GM12878 (cell line): ENCODE data around the gene STAT5A. TPM values are rescaled to one million over a fixed set of nuclear protein-coding genes. Genes with fewer than 3 reads are reported as not detected.
A peak's percentile ranks its signal among the peaks of the same experiment; 100 is the strongest.

ENCODE experiments used
- ATAC-seq: fragments of 200-7000 bp; cut with Tn5 transposase; 3 replicates; pipeline ENCODE4 v1.9.1; 2020; ENCODE audit warnings: mild to moderate bottlenecking, moderate library complexity
- BruUV-seq: library from RNA; stranded (reverse); fragments of 400-500 nt; replicated peaks from 2 replicates; lab custom pipeline; 2021; lab: Mats Ljungman, UMichigan
- CTCF ChIA-PET: fragments of 300-600 bp; sonication (Branson Sonifier 250); formaldehyde crosslinking; extraction: SDS; loops from one replicate; lab custom pipeline; 2021; ENCODE audit warnings: inconsistent platforms; lab: Yijun Ruan, JAX
- POLR2A ChIA-PET: fragments of 350-600 bp; formaldehyde crosslinking; extraction: SDS; loops from one replicate; lab custom pipeline; 2021; ENCODE audit warnings: inconsistent platforms; lab: Charles Lee
- RAD21 ChIA-PET: fragments of 300-600 bp; sonication (Branson Sonifier 250); formaldehyde crosslinking; loops from one replicate; lab custom pipeline; 2023; ENCODE audit warnings: antibody characterized with exemption; ENCODE audit not compliant: unreplicated experiment; lab: Charles Lee
- SMC1A ChIA-PET: fragments of 300-600 bp; sonication (Branson Sonifier 250); formaldehyde crosslinking; loops from one replicate; lab custom pipeline; 2023; ENCODE audit not compliant: unreplicated experiment, uncharacterized antibody; lab: Charles Lee
- DNase-seq: peaks from one replicate; pipeline ENCODE4 v3.0.0-alpha.2; 2011; ENCODE audit warnings: low read depth, low spot score
- FAIRE-seq: peaks from 3 replicates; lab custom pipeline; 2011; peaks lifted over from hg19 to GRCh38; lab: Jason Lieb, UNC
- H2AFZ ChIP-seq: 2 replicates; pipeline ENCODE4 v1.6.0; 2011; ENCODE audit warnings: low read depth, low read length, control low read depth; ENCODE audit not compliant: control insufficient read depth
- H3K27ac ChIP-seq: 2 replicates; pipeline ENCODE4 v1.5.1; 2011; ENCODE audit warnings: control low read depth; ENCODE audit not compliant: control insufficient read depth, insufficient read depth
- H3K27me3 ChIP-seq, 2 experiments: replicated peaks in 1 of 2; 2 replicates each; pipeline versions ENCODE4 v1.6.0 to v1.6.1; 2011; ENCODE audit warnings: low read length in 1 of 2; ENCODE audit not compliant: control insufficient read depth in 2 of 2, insufficient read depth in 2 of 2
- H3K36me3 ChIP-seq, 2 experiments: 2 replicates each; pipeline ENCODE4 v1.5.1; 2011; ENCODE audit warnings: low read length in 1 of 2; ENCODE audit not compliant: control insufficient read depth in 2 of 2, insufficient read depth in 2 of 2
- H3K4me1 ChIP-seq: 2 replicates; pipeline ENCODE4 v1.6.1; 2011; ENCODE audit warnings: mild to moderate bottlenecking, low read length, moderate library complexity, mixed read lengths; ENCODE audit not compliant: control insufficient read depth, insufficient read depth
- H3K4me2 ChIP-seq: 2 replicates; pipeline ENCODE4 v1.6.0; 2011; ENCODE audit warnings: control low read depth; ENCODE audit not compliant: control insufficient read depth, insufficient read depth
- H3K4me3 ChIP-seq: fragments of 200-600 bp; sonication (generic); 2 replicates; pipeline ENCODE4 v1.5.1; 2016
- H3K79me2 ChIP-seq: 2 replicates; pipeline ENCODE4 v1.6.0; 2011; ENCODE audit warnings: low read length; ENCODE audit not compliant: control insufficient read depth, insufficient read depth
- H3K9ac ChIP-seq: 2 replicates; pipeline ENCODE4 v1.8.0; 2011; ENCODE audit warnings: low read length, control low read depth, mixed read lengths; ENCODE audit not compliant: control insufficient read depth, insufficient read depth
- H3K9me3 ChIP-seq: replicated peaks from 3 replicates; pipeline ENCODE4 v1.5.1; 2011; ENCODE audit warnings: mild to moderate bottlenecking, low read length; ENCODE audit not compliant: control insufficient read depth, insufficient read depth
- H4K20me1 ChIP-seq: 2 replicates; pipeline ENCODE4 v1.6.0; 2011; ENCODE audit not compliant: control insufficient read depth, insufficient read depth
- BHLHE40 ChIP-seq, 2 experiments: fragments of 450-650 bp in 1 of 2; IDR thresholded peaks; 2 replicates each; pipeline ENCODE4 v1.6.1; 2011 to 2017; ENCODE audit warnings: low read depth in 2 of 2, borderline replicate concordance in 1 of 2, improper control_type of control experiment in 1 of 2, low read length in 1 of 2, mild to moderate bottlenecking in 1 of 2
- BRCA1 ChIP-seq: IDR thresholded peaks from 2 replicates; pipeline ENCODE4 v1.6.1; 2011; ENCODE audit warnings: low read depth, low read length, improper control_type of control experiment
- CEBPB ChIP-seq, 2 experiments: fragments of 150-350 bp in 1 of 2; IDR thresholded peaks; 2 replicates each; pipeline ENCODE4 v1.6.1; 2012 to 2014; ENCODE audit warnings: low read depth in 2 of 2, low read length in 2 of 2, borderline replicate concordance in 1 of 2, inconsistent platforms in 1 of 2
- ESRRA ChIP-seq: IDR thresholded peaks from 2 replicates; pipeline ENCODE4 v1.6.1; 2012; ENCODE audit warnings: mild to moderate bottlenecking, low read length, improper control_type of control experiment
- NFYB ChIP-seq: IDR thresholded peaks from 2 replicates; pipeline ENCODE4 v1.6.1; 2011; ENCODE audit warnings: low read depth, mild to moderate bottlenecking, low read length, improper control_type of control experiment, moderate library complexity; ENCODE audit not compliant: insufficient read depth
- PAX5 ChIP-seq: IDR thresholded peaks from 2 replicates; pipeline ENCODE4 v1.6.1; 2011; ENCODE audit warnings: low read depth, low read length, borderline replicate concordance
- RAD51 ChIP-seq: fragments of 450-650 bp; IDR thresholded peaks from 2 replicates; pipeline ENCODE4 v1.6.1; 2016; ENCODE audit warnings: moderate library complexity, mild to moderate bottlenecking, inconsistent platforms
- RCOR1 ChIP-seq: conservative IDR thresholded peaks from 2 replicates; pipeline ENCODE4 v1.6.1; 2012; ENCODE audit warnings: low read depth, low read length, improper control_type of control experiment
- SUPT20H ChIP-seq: IDR thresholded peaks from 2 replicates; pipeline ENCODE4 v1.6.1; 2011; ENCODE audit warnings: low read depth, mild to moderate bottlenecking, low read length, moderate library complexity, borderline replicate concordance; ENCODE audit not compliant: control insufficient read depth
- WRNIP1 ChIP-seq: IDR thresholded peaks from 2 replicates; pipeline ENCODE4 v1.6.1; 2011; ENCODE audit warnings: low read depth, low read length, improper control_type of control experiment, borderline replicate concordance
- YY1 ChIP-seq: IDR thresholded peaks from 2 replicates; pipeline ENCODE4 v1.6.1; 2011; ENCODE audit warnings: low read depth, mild to moderate bottlenecking, low read length
- ZNF24 ChIP-seq: fragments of 450-650 bp; IDR thresholded peaks from 2 replicates; pipeline ENCODE4 v1.6.1; 2017; ENCODE audit warnings: antibody characterized with exemption, mild to moderate bottlenecking
- ZNF622 ChIP-seq: fragments of 450-650 bp; IDR thresholded peaks from 2 replicates; pipeline ENCODE4 v1.6.1; 2017; ENCODE audit warnings: mild to moderate bottlenecking, inconsistent platforms
- WGBS: methylation state at CpG from one replicate; pipeline ENCODE4 v1.1.6; 2016; ENCODE audit warnings: low lambda C conversion rate; ENCODE audit not compliant: insufficient replicate concordance, insufficient coverage; ENCODE audit errors: missing lambda C conversion rate; 5-methylcytosine and 5-hydroxymethylcytosine counted together
- in situ Hi-C: fragments of 300-500 bp; cut with MboI; formaldehyde crosslinking; loops from 9 replicates; pipeline ENCODE4 v1.14.3; 2018; ENCODE audit warnings: mixed read lengths
- intact Hi-C: fragments of 100-400 bp; cut with micrococcal nuclease; formaldehyde crosslinking; loops from one replicate; pipeline ENCODE4 v1.14.2; 2022; ENCODE audit not compliant: unreplicated experiment
- polyA plus RNA-seq, 11 experiments: library from polyadenylated mRNA; depleted of rRNA in 4 of 11; unstranded in 6 of 11; stranded (reverse) in 5 of 11; fragments of >200 nt; fragmentation: Nextera tagmentation in 4 of 11; fragmentation: Illumina TruSeq in 1 of 11; extraction: Ambion mirVana in 4 of 11; extraction: Trizol in 1 of 11; gene quantifications; 1 replicate in 1 of 11; 2 replicates in 10 of 11; pipeline versions ENCODE4 v1.2.1 to v1.2.3, GENCODE V29; 2011 to 2016; ENCODE audit warnings: inconsistent platforms in 2 of 11, missing spikeins in 2 of 11, low read depth in 1 of 11
- total RNA-seq, 4 experiments: library from RNA; depleted of rRNA in 3 of 4; stranded (reverse); fragments of >200 nt in 3 of 4; fragmentation: Illumina TruSeq in 1 of 4; extraction: Trizol in 1 of 4; gene quantifications; 2 replicates each; pipeline versions ENCODE4 v1.2.1 to v1.2.3, GENCODE V29; 2013 to 2021
- TF ChIP-seq, protein P1 (sequence below): IDR thresholded peaks from 2 replicates; pipeline ENCODE4 v1.6.1; 2011; ENCODE audit warnings: low read depth, mild to moderate bottlenecking, low read length, moderate library complexity, borderline replicate concordance; ENCODE audit errors: extremely low read depth
- TF ChIP-seq, protein P2 (sequence below): fragments of 150-350 bp; IDR thresholded peaks from 2 replicates; pipeline ENCODE4 v1.6.1; 2016; ENCODE audit warnings: low read depth, low read length
- TF ChIP-seq, protein P3 (sequence below): IDR thresholded peaks from 2 replicates; pipeline ENCODE4 v1.6.1; 2012; ENCODE audit warnings: low read length, inconsistent platforms
- TF ChIP-seq, protein P4 (sequence below): IDR thresholded peaks from 2 replicates; pipeline ENCODE4 v1.6.1; 2012; ENCODE audit warnings: low read depth, low read length, improper control_type of control experiment

The STAT5A gene
- total and polyA plus RNA-seq, 10 of the 15 experiments (the other 5 are each of a cell fraction or from before 2014, with no cell fraction given): 14.8 to 86.4 (median 41.5) TPM

DNA sequence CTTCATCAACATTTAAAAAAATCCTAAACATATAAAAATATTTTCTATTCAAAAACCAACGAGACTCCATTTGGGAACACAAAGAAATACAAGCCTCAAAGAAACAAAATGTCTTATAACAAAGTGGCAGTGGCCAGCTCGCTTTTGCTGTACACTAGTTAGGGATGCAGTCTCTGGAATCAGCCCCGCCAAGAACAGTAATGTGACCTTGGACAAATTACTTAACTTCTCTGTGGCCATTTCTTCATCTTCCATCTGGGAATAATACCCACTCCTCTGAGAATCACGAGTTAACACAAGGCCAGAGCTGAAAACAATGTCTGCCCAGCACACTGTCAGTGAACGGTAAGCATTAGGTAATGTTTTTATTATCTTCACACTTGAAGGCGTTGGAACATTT is 17.7 kb upstream of the STAT5A start:
- no peak overlapping the region for H3K4me3 ChIP-seq
- H3K4me1 ChIP-seq: peaks cover 20% of the 10 kb centered on the region

More for the DNA sequence above, 17.7 kb upstream of the STAT5A start:
- no peak overlapping the region for H3K27ac ChIP-seq
- peaks cover 64% of the 10 kb centered on the region for H3K79me2 ChIP-seq
- no peaks in the 10 kb centered on the region for H3K36me3 ChIP-seq
- DNase-seq (no peak), FAIRE-seq (no peak), ATAC-seq (no peak)
- ChIA-PET RAD21 (no interaction called here), SMC1A (interaction anchor here (0.6 to 5.3 kb wide), 8 partner anchors 16 to 136 kb away, joined by 3 to 36 read pairs (median 5); no protein-coding TSS in a partner anchor), POLR2A (interaction anchor here (1.2 to 2.1 kb wide), 2 partner anchors 20 to 118 kb away, joined by 3 to 6 read pairs; partner anchors contain the start of gene STAT3), CTCF (interaction anchor here (1.3 to 2.5 kb wide), 5 partner anchors 12 to 245 kb away, joined by 3 to 10 read pairs (median 6); no protein-coding TSS in a partner anchor)
- 33% methylated on average over 6 of the region's 6 CpGs for WGBS
- no peak for TF ChIP-seq CEBPB (IDR thresholded peaks at IDR 0.05; ENCODE audit: borderline replicate concordance in 1 of 2, low read depth in 2 of 2, low read length in 2 of 2)
- TF ChIP-seq YY1: no peak
- TF ChIP-seq SUPT20H: no peak
- no peak for TF ChIP-seq ZNF622
- no peak for TF ChIP-seq ESRRA
- TF ChIP-seq RCOR1: no peak
- no peak for TF ChIP-seq BHLHE40 (IDR thresholded peaks at IDR 0.05; ENCODE audit: borderline replicate concordance in 1 of 2, low read depth in 2 of 2, low read length in 1 of 2)
- TF ChIP-seq, protein P1, sequence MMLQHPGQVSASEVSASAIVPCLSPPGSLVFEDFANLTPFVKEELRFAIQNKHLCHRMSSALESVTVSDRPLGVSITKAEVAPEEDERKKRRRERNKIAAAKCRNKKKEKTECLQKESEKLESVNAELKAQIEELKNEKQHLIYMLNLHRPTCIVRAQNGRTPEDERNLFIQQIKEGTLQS: no peak
- no peak for TF ChIP-seq ZNF24
- TF ChIP-seq WRNIP1: no peak
- TF ChIP-seq, protein P2, sequence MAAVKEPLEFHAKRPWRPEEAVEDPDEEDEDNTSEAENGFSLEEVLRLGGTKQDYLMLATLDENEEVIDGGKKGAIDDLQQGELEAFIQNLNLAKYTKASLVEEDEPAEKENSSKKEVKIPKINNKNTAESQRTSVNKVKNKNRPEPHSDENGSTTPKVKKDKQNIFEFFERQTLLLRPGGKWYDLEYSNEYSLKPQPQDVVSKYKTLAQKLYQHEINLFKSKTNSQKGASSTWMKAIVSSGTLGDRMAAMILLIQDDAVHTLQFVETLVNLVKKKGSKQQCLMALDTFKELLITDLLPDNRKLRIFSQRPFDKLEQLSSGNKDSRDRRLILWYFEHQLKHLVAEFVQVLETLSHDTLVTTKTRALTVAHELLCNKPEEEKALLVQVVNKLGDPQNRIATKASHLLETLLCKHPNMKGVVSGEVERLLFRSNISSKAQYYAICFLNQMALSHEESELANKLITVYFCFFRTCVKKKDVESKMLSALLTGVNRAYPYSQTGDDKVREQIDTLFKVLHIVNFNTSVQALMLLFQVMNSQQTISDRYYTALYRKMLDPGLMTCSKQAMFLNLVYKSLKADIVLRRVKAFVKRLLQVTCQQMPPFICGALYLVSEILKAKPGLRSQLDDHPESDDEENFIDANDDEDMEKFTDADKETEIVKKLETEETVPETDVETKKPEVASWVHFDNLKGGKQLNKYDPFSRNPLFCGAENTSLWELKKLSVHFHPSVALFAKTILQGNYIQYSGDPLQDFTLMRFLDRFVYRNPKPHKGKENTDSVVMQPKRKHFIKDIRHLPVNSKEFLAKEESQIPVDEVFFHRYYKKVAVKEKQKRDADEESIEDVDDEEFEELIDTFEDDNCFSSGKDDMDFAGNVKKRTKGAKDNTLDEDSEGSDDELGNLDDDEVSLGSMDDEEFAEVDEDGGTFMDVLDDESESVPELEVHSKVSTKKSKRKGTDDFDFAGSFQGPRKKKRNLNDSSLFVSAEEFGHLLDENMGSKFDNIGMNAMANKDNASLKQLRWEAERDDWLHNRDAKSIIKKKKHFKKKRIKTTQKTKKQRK: no peak
- no peak for TF ChIP-seq BRCA1
- TF ChIP-seq, protein P3, sequence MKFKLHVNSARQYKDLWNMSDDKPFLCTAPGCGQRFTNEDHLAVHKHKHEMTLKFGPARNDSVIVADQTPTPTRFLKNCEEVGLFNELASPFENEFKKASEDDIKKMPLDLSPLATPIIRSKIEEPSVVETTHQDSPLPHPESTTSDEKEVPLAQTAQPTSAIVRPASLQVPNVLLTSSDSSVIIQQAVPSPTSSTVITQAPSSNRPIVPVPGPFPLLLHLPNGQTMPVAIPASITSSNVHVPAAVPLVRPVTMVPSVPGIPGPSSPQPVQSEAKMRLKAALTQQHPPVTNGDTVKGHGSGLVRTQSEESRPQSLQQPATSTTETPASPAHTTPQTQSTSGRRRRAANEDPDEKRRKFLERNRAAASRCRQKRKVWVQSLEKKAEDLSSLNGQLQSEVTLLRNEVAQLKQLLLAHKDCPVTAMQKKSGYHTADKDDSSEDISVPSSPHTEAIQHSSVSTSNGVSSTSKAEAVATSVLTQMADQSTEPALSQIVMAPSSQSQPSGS: no peak
- TF ChIP-seq PAX5: no peak
- TF ChIP-seq RAD51: no peak
- no peak for TF ChIP-seq NFYB
- TF ChIP-seq, protein P4, sequence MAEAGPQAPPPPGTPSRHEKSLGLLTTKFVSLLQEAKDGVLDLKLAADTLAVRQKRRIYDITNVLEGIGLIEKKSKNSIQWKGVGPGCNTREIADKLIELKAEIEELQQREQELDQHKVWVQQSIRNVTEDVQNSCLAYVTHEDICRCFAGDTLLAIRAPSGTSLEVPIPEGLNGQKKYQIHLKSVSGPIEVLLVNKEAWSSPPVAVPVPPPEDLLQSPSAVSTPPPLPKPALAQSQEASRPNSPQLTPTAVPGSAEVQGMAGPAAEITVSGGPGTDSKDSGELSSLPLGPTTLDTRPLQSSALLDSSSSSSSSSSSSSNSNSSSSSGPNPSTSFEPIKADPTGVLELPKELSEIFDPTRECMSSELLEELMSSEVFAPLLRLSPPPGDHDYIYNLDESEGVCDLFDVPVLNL: no peak
- H3K9me3 ChIP-seq: no peaks in the 10 kb centered on the region
- H3K27me3 ChIP-seq: no peaks in the 10 kb centered on the region
- no TSS peak for BruUV-seq
- H3K4me2 ChIP-seq: peak overlapping the region; percentile 57
- H3K9ac ChIP-seq: no peak overlapping the region
- H2AFZ ChIP-seq: no peak overlapping the region
- intact Hi-C loops (no loop called here), in situ Hi-C loops (no loop called here)
- H4K20me1 ChIP-seq: no peaks in the 10 kb centered on the region
